DOHH2 (cell line): ENCODE results near the gene PEAR1.

Experiments used
- H3F3A ChIP-seq: fragments of 200-600 bp; sonication (generic), shearing (Covaris generic); 2 replicates; pipeline ENCODE4 v1.6.0; 2016; ENCODE audit warnings: antibody characterized with exemption, mild to moderate bottlenecking; ENCODE audit not compliant: control insufficient read depth, insufficient read depth
- H3K27ac ChIP-seq: fragments of 200-600 bp; sonication (generic); 2 replicates; pipeline ENCODE4 v1.5.1; 2014; ENCODE audit warnings: low read depth, mild to moderate bottlenecking, low read length, moderate library complexity
- H3K27me3 ChIP-seq: fragments of 200-600 bp; sonication (generic); 2 replicates; pipeline ENCODE4 v1.6.1; 2014; ENCODE audit warnings: mild to moderate bottlenecking, low read length, mixed read lengths; ENCODE audit not compliant: control insufficient read depth
- H3K36me3 ChIP-seq: fragments of 200-600 bp; sonication (generic); 2 replicates; pipeline ENCODE4 v1.6.1; 2014; ENCODE audit warnings: mild to moderate bottlenecking, low read length, moderate library complexity, mixed read lengths; ENCODE audit not compliant: control insufficient read depth
- H3K4me1 ChIP-seq: fragments of 200-600 bp; sonication (generic); 2 replicates; pipeline ENCODE4 v1.6.1; 2014; ENCODE audit warnings: mild to moderate bottlenecking, low read length, mixed read lengths; ENCODE audit not compliant: control insufficient read depth
- H3K4me2 ChIP-seq: fragments of 200-600 bp; sonication (generic); 2 replicates; pipeline ENCODE4 v1.6.0; 2014; ENCODE audit warnings: mild to moderate bottlenecking, low read length, moderate library complexity
- H3K4me3 ChIP-seq: fragments of 200-600 bp; sonication (generic); 2 replicates; pipeline ENCODE4 v1.5.1; 2014; ENCODE audit warnings: mild to moderate bottlenecking, low read length, mixed read lengths
- H3K79me2 ChIP-seq: fragments of 200-600 bp; sonication (generic); 2 replicates; pipeline ENCODE4 v1.6.1; 2014; ENCODE audit warnings: mild to moderate bottlenecking, low read length, mixed read lengths; ENCODE audit not compliant: control insufficient read depth
- H3K9me2 ChIP-seq: fragments of 200-600 bp; sonication (generic); replicated peaks from 2 replicates; pipeline ENCODE4 v1.6.1; 2014; ENCODE audit warnings: mild to moderate bottlenecking, low read length, mixed read lengths; ENCODE audit not compliant: control insufficient read depth
- H3K9me3 ChIP-seq: fragments of 200-600 bp; sonication (generic); 2 replicates; pipeline ENCODE4 v1.6.1; 2014; ENCODE audit warnings: antibody characterized with exemption, low read length, mixed read lengths; ENCODE audit not compliant: control insufficient read depth, insufficient read depth
- H4K20me1 ChIP-seq: fragments of 200-600 bp; sonication (generic); 2 replicates; pipeline ENCODE4 v1.6.0; 2014; ENCODE audit warnings: low read depth, mild to moderate bottlenecking, antibody characterized with exemption, low read length, moderate library complexity; ENCODE audit not compliant: control insufficient read depth, insufficient read depth
- CTCF ChIP-seq: fragments of 200-600 bp; sonication (generic); IDR thresholded peaks from one replicate; pipeline ENCODE4 v1.5.1; 2014; ENCODE audit warnings: antibody characterized with exemption, mild to moderate bottlenecking, low read depth, low read length; ENCODE audit not compliant: poor library complexity, severe bottlenecking
- EZH2phosphoT487 ChIP-seq: fragments of 200-600 bp; sonication (generic); IDR thresholded peaks from 2 replicates; pipeline ENCODE4 v1.6.1; 2017; ENCODE audit warnings: borderline replicate concordance, mild to moderate bottlenecking, antibody characterized with exemption, low read length, moderate library complexity, mixed read lengths

PEAR1 gene

GRCh38 chr1:156877433-156878170 lies 15.9 kb upstream of the PEAR1 start:
- Histone ChIP-seq H3K36me3 (no peaks in the 10 kb centered on the region), H3K9me3 (no peaks in the 10 kb centered on the region), H3K4me1 (no peaks in the 10 kb centered on the region), H3K4me3 (no peak overlapping the region), H3K4me2 (no peak overlapping the region), H4K20me1 (no peaks in the 10 kb centered on the region), H3K79me2 (no peaks in the 10 kb centered on the region), H3K27me3 (no peaks in the 10 kb centered on the region), H3K27ac (no peak overlapping the region), H3K9me2 (no peaks in the 10 kb centered on the region), H3F3A (no peaks in the 10 kb centered on the region)
- TF ChIP-seq EZH2phosphoT487, result no peak
- no peak for TF ChIP-seq CTCF

- Histone ChIP-seq H3K4me3 (no peak overlapping the region), H3K4me2 (no peak overlapping the region), H3K4me1 (no peaks in the 10 kb centered on the region), H3K79me2 (no peaks in the 10 kb centered on the region), H3K9me2 (no peaks in the 10 kb centered on the region), H3K27ac (no peak overlapping the region), H3K36me3 (no peaks in the 10 kb centered on the region), H4K20me1 (no peaks in the 10 kb centered on the region), H3F3A (no peaks in the 10 kb centered on the region), H3K27me3 (peaks cover 12% of the 10 kb centered on the region), H3K9me3 (no peaks in the 10 kb centered on the region)
- TF ChIP-seq EZH2phosphoT487, result no peak
- no peak for TF ChIP-seq CTCF
These were observed 13.6 kb upstream of the PEAR1 start for GRCh38 chr1:156879876-156880275.

GRCh38 chr1:156880473-156880872 lies 13.0 kb upstream of the PEAR1 start:
- Histone ChIP-seq H4K20me1 (no peaks in the 10 kb centered on the region), H3K9me3 (no peaks in the 10 kb centered on the region), H3K4me2 (no peak overlapping the region), H3K9me2 (no peaks in the 10 kb centered on the region), H3K27ac (no peak overlapping the region), H3K4me3 (no peak overlapping the region), H3K79me2 (no peaks in the 10 kb centered on the region), H3K36me3 (no peaks in the 10 kb centered on the region), H3K27me3 (peaks cover 18% of the 10 kb centered on the region), H3F3A (no peaks in the 10 kb centered on the region), H3K4me1 (no peaks in the 10 kb centered on the region)
- TF ChIP-seq CTCF (no peak), EZH2phosphoT487 (no peak)
